Stomach smooth muscle (tissue), 2 donors: ENCODE measurements around the gene DGKG.

Experiments
- H3K27ac ChIP-seq: one replicate; pipeline ENCODE4 v1.7.0; 2013; ENCODE audit warnings: mild to moderate bottlenecking, low read length, inconsistent platforms
- H3K27me3 ChIP-seq, 2 donors: one replicate each; pipeline ENCODE4 v1.7.0; 2013; ENCODE audit warnings: low read length in 2 of 2; ENCODE audit not compliant: insufficient read depth in 2 of 2, control insufficient read depth in 1 of 2
- H3K36me3 ChIP-seq, 2 donors: one replicate each; pipeline ENCODE4 v1.7.0; 2013; ENCODE audit warnings: low read length in 2 of 2; ENCODE audit not compliant: control insufficient read depth in 2 of 2, insufficient read depth in 2 of 2
- H3K4me1 ChIP-seq: one replicate; pipeline ENCODE4 v1.7.0; 2013; ENCODE audit warnings: low read length; ENCODE audit not compliant: control insufficient read depth, insufficient read depth
- H3K4me3 ChIP-seq, 2 donors: one replicate each; pipeline ENCODE4 v1.7.0; 2013; ENCODE audit warnings: low read length in 2 of 2
- H3K9ac ChIP-seq, 2 donors: one replicate each; pipeline ENCODE4 v1.7.0; 2013; ENCODE audit warnings: low read length in 2 of 2, mild to moderate bottlenecking in 1 of 2
- H3K9me3 ChIP-seq, 2 donors: one replicate each; pipeline ENCODE4 v1.7.0; 2013; ENCODE audit warnings: low read length in 2 of 2; ENCODE audit not compliant: control insufficient read depth in 2 of 2
- donor health status: healthy.
- donor health status: Pancreatic carcinoma.

DGKG gene

GRCh38 chr3:186210852-186211500, 151.1 kb downstream of the DGKG start:
- peak overlapping the region in 1 of 2 donors; percentile 29 for H3K9ac ChIP-seq
- H3K27me3 ChIP-seq, result no peaks in the 10 kb centered on the region
- H3K27ac ChIP-seq, result peak overlapping the region; percentile 58
- no peak overlapping the region for H3K4me3 ChIP-seq
- H3K9me3 ChIP-seq, result no peaks in the 10 kb centered on the region
- peaks cover 3 to 10% of the 10 kb centered on the region in 2 donors for H3K36me3 ChIP-seq
- H3K4me1 ChIP-seq, result peaks cover 20% of the 10 kb centered on the region

DNA sequence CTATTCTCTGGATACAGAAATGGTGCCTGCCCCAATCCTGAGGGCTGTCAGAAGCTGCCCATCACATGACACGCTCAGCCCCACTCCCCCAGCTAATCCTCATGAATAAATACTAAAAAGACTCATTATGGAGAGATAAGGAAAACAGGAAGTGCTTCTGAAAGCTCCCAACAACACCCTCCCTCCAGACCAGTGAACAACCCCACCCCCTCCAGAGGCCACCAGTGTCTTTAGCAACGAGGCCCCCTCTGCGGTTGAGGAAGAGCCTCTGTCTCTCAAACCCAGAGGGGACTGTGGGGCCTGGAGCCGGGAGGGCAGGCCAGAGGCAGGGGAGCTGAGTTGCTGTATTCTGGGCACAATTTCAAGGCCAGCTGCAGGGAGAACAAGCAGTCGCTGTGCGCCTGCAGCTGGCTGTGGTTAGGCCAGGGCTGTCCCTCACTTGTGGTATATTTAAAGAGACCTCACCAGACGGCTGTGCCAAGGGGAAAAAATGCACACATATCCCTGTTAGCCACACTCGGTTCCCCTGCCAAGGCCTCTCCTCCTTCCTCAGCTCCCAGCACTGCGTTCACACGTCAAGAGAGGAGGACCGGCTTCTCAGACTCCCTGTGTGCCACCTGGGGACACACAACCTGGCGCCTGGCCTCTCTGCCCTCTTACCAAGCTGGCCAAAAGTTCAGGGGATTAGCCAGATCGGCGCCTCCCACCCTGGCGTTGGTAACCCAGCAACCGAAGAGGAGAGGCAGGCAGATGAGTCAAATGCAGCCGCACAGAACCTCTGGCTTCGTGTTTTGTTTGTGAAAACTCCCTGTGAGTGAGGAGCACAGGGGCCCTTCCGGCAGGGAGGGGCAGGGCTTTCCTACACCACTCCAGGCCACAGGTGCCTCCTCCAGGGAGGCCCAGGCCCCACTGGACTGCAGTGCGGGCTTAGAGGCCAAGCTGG, 152.0 kb downstream of the DGKG start:
- Histone ChIP-seq H3K9ac (peak overlapping the region in 1 of 2 donors; percentile 36), H3K9me3 (no peaks in the 10 kb centered on the region), H3K27ac (peak overlapping the region; percentile 58), H3K36me3 (peaks cover 3 to 10% of the 10 kb centered on the region in 2 donors), H3K27me3 (no peaks in the 10 kb centered on the region), H3K4me3 (peak overlapping the region; percentile 20 to 57), H3K4me1 (peaks cover 20% of the 10 kb centered on the region)

GRCh38 chr3:186208296-186208989, 153.6 kb downstream of the DGKG start:
- H3K9me3 ChIP-seq, result no peaks in the 10 kb centered on the region
- H3K36me3 ChIP-seq, result peaks cover 10% of the 10 kb centered on the region in 2 donors
- no peak overlapping the region for H3K9ac ChIP-seq
- H3K4me3 ChIP-seq, result no peak overlapping the region
- no peaks in the 10 kb centered on the region for H3K27me3 ChIP-seq
- H3K4me1 ChIP-seq, result peaks cover 20% of the 10 kb centered on the region
- H3K27ac ChIP-seq, result no peak overlapping the region

DNA sequence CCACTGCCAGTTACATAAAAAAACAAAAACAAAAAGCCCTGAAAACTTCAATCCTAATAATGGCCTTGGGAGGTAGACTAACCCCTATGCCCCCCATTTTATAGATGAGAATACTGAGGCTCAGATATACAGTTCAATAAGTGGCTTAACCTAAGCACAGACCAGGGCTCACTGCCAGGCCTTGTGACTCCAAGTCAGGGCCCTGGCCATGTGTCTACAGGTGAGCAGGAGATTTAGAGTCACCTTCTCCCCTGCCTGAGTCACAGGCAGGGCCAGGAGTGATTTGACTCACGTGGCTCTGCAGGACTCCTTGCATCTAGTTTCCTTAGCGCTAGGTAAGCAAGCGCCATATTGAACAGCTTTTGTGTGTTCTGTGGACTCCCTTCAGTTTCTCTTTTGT, 154.5 kb downstream of the DGKG start:
- peaks cover 7 to 9% of the 10 kb centered on the region in 2 donors for H3K36me3 ChIP-seq
- H3K27ac ChIP-seq, result no peak overlapping the region
- no peak overlapping the region for H3K4me3 ChIP-seq
- H3K9me3 ChIP-seq, result no peaks in the 10 kb centered on the region
- peaks cover 20% of the 10 kb centered on the region for H3K4me1 ChIP-seq
- no peak overlapping the region for H3K9ac ChIP-seq
- no peaks in the 10 kb centered on the region for H3K27me3 ChIP-seq

DNA sequence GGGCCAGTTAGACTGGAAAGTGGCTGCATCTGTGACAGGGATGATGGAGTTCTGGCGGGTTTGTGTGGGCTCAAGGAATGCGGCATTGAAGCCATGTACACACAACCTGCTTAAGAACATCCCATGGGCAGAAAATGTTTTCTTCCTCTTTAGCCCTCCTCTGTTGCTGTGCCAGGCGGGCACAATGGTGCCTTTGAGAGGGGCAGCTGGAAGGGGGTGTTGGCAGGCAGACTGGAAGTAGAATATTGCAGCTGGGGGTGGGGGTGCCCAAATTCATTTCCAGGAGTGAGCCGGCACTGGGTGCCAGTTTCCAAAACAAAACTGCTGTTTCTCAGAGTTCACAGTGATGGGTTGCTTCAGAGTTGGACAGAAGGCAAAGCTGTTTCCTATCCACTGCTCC, 161.3 kb downstream of the DGKG start:
- H3K27ac ChIP-seq, result no peak overlapping the region

DNA sequence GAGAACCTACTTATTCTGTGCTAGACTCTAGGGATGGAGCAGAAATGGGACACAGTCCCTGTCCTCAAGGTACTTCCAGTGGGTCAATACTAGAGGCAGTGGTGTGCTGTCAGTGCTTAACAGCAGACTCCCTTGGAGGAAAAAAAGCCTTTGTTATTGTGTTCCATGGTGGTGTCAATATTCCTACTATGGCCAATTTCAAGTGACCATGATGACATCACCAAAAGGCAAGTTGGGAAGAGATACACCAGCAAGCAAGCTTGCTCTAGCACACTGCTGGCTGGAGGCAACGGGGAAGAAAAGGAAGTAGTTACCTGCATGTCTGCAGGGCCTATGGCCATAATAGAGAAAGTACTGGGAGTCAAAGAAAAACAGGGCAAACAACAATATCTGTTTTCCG, 163.6 kb downstream of the DGKG start:
- no peak overlapping the region for H3K4me3 ChIP-seq
- peaks cover 17 to 19% of the 10 kb centered on the region in 2 donors for H3K36me3 ChIP-seq
- no peaks in the 10 kb centered on the region for H3K27me3 ChIP-seq
- no peaks in the 10 kb centered on the region for H3K9me3 ChIP-seq
- H3K27ac ChIP-seq, result no peak overlapping the region
- no peak overlapping the region for H3K9ac ChIP-seq
- peaks cover 10% of the 10 kb centered on the region for H3K4me1 ChIP-seq

More for the DNA sequence above, 161.3 kb downstream of the DGKG start:
- no peak overlapping the region for H3K4me3 ChIP-seq
- H3K4me1 ChIP-seq, result peaks cover 2% of the 10 kb centered on the region
- H3K27me3 ChIP-seq, result no peaks in the 10 kb centered on the region
- no peaks in the 10 kb centered on the region for H3K9me3 ChIP-seq
- no peak overlapping the region for H3K9ac ChIP-seq
- H3K36me3 ChIP-seq, result peaks cover 16 to 26% of the 10 kb centered on the region in 2 donors

GRCh38 chr3:186194451-186194811, 167.6 kb downstream of the DGKG start:
- Histone ChIP-seq H3K4me3 (no peak overlapping the region), H3K27me3 (no peaks in the 10 kb centered on the region)

DNA sequence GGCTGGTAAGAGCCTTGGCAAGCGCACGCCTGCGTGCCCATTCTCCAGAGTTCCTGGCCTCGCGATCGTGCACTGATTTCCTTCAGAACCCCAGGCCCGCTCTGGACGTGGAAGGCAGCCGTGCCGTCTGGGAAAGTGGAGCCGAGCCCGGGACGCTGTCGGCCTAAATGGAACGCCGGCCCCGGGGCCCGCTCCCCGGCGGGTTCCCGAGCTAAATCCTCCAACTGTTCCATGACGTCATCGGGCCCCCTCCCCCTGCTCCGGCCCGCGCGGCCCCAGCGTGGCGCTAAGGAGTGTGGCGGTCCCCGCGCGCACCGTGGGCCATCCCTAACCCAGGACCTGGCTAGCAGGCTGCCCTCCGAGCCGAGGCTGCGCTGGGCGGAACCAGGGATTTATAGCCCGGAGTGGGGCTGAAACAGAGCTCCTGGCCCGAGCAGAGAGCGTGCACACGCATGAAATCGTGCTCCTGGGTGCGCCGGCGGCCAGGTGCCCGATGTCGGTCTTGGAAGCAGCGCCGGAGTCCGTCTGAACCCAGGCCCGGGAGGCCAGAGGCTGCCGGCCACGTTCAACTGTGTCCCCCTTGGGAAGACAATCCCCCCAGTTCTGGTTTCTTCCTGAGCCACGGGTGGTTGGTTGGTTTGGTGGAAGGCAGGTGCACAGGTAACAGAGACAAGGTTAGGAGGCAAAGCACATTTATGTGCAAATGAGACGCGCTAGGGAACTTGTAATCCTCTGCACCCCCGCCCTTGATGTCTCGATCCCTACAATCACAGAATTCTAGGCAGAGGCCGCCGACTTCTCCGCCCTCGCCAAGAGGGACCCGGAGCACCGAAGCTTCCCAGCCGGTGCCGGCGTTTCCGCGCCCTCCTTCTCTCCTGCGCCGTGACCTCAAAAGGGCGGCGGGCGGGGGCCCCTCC, 168.2 kb downstream of the DGKG start:
- peak overlapping the region in 1 of 2 donors; percentile 35 for H3K4me3 ChIP-seq
- H3K9me3 ChIP-seq, result no peaks in the 10 kb centered on the region
- H3K36me3 ChIP-seq, result peaks cover 19 to 21% of the 10 kb centered on the region in 2 donors
- no peaks in the 10 kb centered on the region for H3K27me3 ChIP-seq
- H3K4me1 ChIP-seq, result peaks cover 11% of the 10 kb centered on the region
- H3K9ac ChIP-seq, result no peak overlapping the region
- H3K27ac ChIP-seq, result no peak overlapping the region

More at GRCh38 chr3:186194451-186194811, 167.6 kb downstream of the DGKG start:
- Histone ChIP-seq H3K4me1 (peaks cover 11% of the 10 kb centered on the region), H3K36me3 (peaks cover 16 to 19% of the 10 kb centered on the region in 2 donors), H3K9me3 (no peaks in the 10 kb centered on the region), H3K9ac (no peak overlapping the region), H3K27ac (no peak overlapping the region)

GRCh38 chr3:186192823-186193222, 169.2 kb downstream of the DGKG start:
- H3K27ac ChIP-seq, result no peak overlapping the region
- H3K4me3 ChIP-seq, result no peak overlapping the region
- no peak overlapping the region for H3K9ac ChIP-seq
- peaks cover 11% of the 10 kb centered on the region for H3K4me1 ChIP-seq
- no peaks in the 10 kb centered on the region for H3K27me3 ChIP-seq
- H3K9me3 ChIP-seq, result no peaks in the 10 kb centered on the region
- peaks cover 18 to 22% of the 10 kb centered on the region in 2 donors for H3K36me3 ChIP-seq

GRCh38 chr3:186189492-186189891, 172.5 kb downstream of the DGKG start:
- Histone ChIP-seq H3K4me3 (no peak overlapping the region), H3K27me3 (no peaks in the 10 kb centered on the region), H3K4me1 (peaks cover 11% of the 10 kb centered on the region), H3K27ac (no peak overlapping the region), H3K9me3 (no peaks in the 10 kb centered on the region), H3K36me3 (peaks cover 35 to 38% of the 10 kb centered on the region in 2 donors), H3K9ac (no peak overlapping the region)
